Stimulated activated CD8-positive, alpha-beta memory T cell treated with anti-CD3 and anti-CD28 coated beads, Interleukin-15, amount 100 ng/mL, for 48 hours (primary cell): ENCODE data around the gene TACSTD2.
A peak's percentile ranks its signal among the peaks of the same experiment; 100 is the strongest.
"Not testable (repeated sequence)": the region's sequence is repeated elsewhere in the genome, so short reads cannot be mapped to it uniquely, and the experiment has no call there.

Experiments used
- DNase-seq, 2 donors: peaks; one replicate each; pipeline ENCODE4 v3.0.0-alpha.2; 2020; ENCODE audit warnings: low read depth in 2 of 2

The TACSTD2 gene

GRCh38 chr1:58566339-58566738 is 10.7 kb downstream of the TACSTD2 start:
- no peak for DNase-seq

- DNase-seq, result not testable (repeated sequence)
Measured at GRCh38 chr1:58563715-58564114, 13.3 kb downstream of the TACSTD2 start.

DNA sequence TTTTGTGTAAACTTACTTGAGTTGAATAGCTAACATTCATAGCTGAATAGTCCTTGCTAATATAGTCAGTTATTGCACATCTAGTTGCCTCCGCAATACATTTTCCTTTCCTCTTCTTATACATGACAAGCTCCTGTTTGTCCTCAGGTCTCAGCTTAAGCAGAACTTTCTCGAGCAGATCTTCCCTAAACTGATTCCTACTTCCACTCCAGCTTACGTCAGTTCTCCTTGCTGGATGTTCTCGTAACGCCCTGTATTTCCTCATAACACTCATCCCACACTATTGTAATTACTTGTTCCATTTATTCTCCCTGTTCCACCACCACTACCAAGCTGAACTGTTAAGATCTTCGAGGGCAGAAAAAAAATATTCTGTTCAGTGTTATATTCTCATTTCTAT is 15.4 kb downstream of the TACSTD2 start:
- DNase-seq, result no peak

- no peak for DNase-seq
Measured at GRCh38 chr1:58555393-58555792, 21.7 kb downstream of the TACSTD2 start.

- no peak for DNase-seq
Measured at GRCh38 chr1:58551186-58552140, 25.6 kb downstream of the TACSTD2 start.

DNA sequence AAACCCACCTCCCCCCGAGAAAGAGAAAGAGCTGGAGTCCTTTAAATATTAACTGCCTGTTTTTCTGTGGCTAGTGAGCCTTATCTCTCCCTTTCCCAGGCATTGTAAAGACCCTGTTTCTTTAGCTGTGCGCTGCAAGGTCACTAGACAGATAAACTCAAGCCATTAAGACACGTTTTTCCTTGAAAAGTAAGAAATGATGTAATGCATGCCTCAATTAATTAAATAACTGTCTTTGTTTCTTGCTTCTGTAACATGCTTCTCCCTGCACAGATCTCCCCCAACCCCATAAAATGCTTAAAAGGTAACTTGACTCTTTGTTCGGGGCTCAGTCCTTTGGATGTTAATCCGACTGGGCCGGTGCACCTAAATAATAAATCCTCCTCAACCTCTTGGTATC is 27.8 kb downstream of the TACSTD2 start:
- DNase-seq, result not testable (repeated sequence)

GRCh38 chr1:58548371-58548770 is 28.7 kb downstream of the TACSTD2 start:
- no peak for DNase-seq

- DNase-seq, result peak; percentile 97 to 98
Measured at GRCh38 chr1:58546520-58547308, 30.3 kb downstream of the TACSTD2 start, which contains the start of gene OMA1. TSS of gene OMA1 (minus strand) at chr1:58546726. CDS start at chr1:58539294, 7,432 bp downstream.

DNA sequence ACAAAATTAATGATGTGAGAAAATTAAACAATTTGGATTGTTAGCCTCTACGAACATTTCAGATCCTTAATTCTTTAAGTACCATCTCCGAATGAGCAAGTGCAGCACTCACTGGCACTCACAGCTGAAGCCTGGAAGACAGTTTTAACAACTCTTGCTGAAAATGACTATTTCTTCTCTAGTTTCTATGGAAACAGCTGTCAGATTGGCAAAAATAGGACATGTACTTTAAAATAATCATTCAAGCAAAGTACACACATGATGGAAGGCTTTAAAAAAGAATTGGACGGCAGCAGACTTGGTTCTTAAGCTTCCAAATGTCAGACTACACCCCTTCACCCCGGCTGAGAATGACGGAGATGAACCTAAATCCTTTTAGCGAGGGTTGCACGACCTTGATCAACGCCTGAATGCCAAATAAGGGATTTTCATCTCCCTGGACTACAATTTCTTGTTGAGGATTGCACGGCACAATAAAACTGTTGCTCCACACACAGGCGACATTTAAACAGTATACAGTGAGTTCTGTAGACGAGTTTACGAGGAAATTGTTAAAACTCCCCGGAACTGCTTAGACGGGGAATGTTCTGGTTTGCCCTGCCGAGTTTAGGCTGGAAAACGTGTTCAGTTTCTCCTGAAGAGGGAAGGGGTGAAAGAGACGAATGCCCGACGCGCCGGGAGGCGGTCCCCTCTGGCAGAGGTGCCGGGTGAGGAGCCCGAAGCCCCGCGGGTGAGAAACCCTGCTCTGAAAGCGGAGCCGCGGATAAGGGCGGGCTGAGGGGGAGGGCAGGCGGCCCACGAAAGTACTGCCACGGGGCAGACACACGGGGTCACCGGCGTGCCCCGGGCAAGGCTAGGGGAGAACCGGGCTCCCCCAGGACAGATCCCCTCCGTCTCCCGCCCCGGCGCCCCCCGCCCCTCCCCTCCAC is 31.2 kb downstream of the TACSTD2 start:
- DNase-seq, result peak; percentile 53 to 64

DNA sequence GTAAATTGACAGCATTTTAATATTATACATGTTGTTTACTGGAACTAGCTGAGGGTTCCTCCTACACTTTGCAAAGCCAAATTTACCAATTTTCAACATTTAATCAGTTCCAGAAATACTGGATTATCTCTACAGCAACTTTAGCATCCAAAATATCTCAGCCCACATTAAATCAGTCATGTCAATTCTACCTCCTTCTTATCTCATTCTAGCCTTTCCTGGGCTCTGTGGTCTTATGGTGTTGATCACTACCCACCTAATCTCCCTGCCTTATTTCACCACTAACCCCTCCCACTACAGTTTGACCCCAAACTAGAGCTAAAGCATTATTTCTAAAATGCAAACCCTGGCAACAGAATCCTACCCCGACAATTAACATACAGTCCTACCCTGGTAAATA is 33.8 kb downstream of the TACSTD2 start:
- DNase-seq, result no peak

GRCh38 chr1:58539553-58539952 is 37.5 kb downstream of the TACSTD2 start:
- no peak for DNase-seq

DNA sequence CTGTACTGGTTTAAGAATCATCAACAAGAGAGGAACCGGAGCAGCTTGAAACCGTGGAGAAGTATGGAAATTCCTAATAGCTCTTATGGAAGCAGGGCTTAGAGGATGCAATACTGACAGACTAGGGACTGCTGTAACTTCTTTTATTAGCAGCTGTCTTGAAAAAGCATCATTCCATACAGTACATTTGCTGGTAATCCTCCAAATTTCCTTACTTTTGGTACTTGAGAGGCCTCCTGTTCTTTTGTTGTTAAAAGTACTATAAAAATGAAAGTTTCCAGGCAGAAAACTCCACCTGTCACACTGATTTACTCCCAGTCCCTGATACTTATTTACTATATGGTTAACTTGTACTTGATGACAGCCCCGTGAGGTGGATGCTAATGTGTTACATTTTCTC is 38.2 kb downstream of the TACSTD2 start:
- no peak for DNase-seq

GRCh38 chr1:58531842-58532241 is 45.2 kb downstream of the TACSTD2 start:
- DNase-seq, result not testable (repeated sequence)

GRCh38 chr1:58529284-58529683 is 47.8 kb downstream of the TACSTD2 start:
- DNase-seq, result no peak

- no peak for DNase-seq
Measured at GRCh38 chr1:58528518-58528917, 48.5 kb downstream of the TACSTD2 start.
